ENCODE results near the gene UBXN4. TPM values are rescaled to one million over a fixed set of nuclear protein-coding genes. Genes with fewer than 3 reads are reported as not detected.

UBXN4 gene
- total RNA-seq, 4 donors from 2014 or later = 54.8 to 85.1 (median 77.0) TPM

DNA sequence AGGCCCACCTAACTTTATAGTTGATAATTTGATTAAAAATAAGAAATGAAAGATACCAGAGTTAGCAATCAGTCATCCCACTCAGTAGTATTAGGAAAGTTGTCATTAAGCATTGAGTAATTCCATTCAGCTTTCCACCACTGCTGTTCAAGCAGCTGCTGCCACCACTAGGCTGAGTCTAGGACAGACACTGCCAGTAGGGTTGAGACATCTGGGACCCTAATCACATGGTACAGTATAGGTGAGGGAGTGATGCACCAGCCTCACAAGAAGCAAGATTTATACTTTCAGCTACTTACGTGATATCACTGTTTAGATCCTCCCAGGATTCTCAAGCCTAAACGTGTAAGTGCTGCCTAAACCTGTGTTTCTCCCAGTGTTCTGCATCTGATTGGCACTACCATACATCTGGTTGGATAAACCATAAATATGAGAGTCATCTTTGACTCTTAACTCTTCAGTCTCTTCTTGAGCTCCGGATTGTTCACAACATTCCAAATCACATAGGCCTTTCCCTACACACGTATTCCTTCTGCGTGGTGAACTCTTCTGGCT is 3.2 kb downstream of the UBXN4 start:
- H3K4me1 ChIP-seq = peaks cover 33 to 40% of the 10 kb centered on the region in 2 donors
- ATAC-seq = no peak
- H3K4me3 ChIP-seq = no peak overlapping the region
- peak in 1 of 2 donors; percentile 29 for DNase-seq
- in situ Hi-C loops (cut with MboI; ENCODE audit: low sequenced_read_pairs in 4 of 4) (loop anchor here in 1 of 4 donors (10.0 kb wide), 1 partner anchor 210 kb away; the partner anchor contains the start of genes R3HDM1 and ZRANB3), intact Hi-C loops (cut with DNase I; ENCODE audit: low total_unique reads) (loop anchor here (5.0 kb wide), 3 partner anchors 132 to 693 kb away; partner anchors contain the start of genes DARS1, MCM6 and RAB3GAP1)
- TF ChIP-seq POLR2A (IDR thresholded peaks at IDR 0.05) = no peak
- TF ChIP-seq, protein P1, sequence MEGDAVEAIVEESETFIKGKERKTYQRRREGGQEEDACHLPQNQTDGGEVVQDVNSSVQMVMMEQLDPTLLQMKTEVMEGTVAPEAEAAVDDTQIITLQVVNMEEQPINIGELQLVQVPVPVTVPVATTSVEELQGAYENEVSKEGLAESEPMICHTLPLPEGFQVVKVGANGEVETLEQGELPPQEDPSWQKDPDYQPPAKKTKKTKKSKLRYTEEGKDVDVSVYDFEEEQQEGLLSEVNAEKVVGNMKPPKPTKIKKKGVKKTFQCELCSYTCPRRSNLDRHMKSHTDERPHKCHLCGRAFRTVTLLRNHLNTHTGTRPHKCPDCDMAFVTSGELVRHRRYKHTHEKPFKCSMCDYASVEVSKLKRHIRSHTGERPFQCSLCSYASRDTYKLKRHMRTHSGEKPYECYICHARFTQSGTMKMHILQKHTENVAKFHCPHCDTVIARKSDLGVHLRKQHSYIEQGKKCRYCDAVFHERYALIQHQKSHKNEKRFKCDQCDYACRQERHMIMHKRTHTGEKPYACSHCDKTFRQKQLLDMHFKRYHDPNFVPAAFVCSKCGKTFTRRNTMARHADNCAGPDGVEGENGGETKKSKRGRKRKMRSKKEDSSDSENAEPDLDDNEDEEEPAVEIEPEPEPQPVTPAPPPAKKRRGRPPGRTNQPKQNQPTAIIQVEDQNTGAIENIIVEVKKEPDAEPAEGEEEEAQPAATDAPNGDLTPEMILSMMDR (IDR thresholded peaks at IDR 0.05 in 4 of 5, conservative IDR thresholded peaks at IDR 0.05 in 1 of 5) = no peak
- no peaks in the 10 kb centered on the region for H3K27me3 ChIP-seq
- peaks cover 0 to 22% of the 10 kb centered on the region in 2 donors for H3K36me3 ChIP-seq
- H3K9me3 ChIP-seq = no peaks in the 10 kb centered on the region
- H3K27ac ChIP-seq = peak overlapping the region in 3 of 4 donors; percentile 17 to 99 (median 98)

DNA sequence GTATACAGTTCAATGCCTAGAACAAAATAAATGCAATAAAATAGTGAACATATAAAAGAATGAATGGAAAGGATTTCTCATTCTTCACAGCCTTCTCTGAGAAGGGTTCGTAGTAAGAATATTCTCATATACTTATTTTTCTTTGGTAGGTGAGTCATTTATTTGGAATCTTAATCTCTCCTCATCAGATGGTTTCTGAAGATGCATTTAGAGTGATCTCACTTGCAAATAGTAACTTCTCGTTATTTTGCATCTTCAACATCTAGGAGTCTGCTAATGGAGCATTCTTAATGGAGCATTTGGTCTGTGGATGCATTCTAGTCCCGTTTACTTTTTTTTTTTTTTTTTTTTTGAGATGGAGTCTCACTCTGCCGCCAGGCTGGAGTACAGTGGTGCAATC is 3.9 kb downstream of the UBXN4 start:
- peaks cover 0 to 30% of the 10 kb centered on the region in 2 donors for H3K36me3 ChIP-seq

DNA sequence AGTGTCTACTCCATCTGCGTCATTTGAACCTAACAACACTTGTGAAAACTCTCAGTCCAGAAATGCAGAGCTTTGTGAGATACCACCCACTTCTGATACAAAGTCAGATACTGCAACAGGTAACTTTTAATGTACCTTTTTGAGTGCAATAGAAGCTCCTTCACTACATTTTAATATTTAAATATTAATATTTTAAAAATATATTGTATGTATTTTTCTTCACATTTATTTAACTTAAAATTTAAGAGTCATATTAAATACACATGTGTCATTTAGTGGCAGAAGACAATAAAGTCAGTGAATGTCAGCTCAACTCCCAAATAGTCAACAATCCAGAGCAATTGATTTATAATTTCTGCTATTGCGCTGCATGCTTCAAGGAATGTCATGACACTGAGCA is 13.9 kb downstream of the UBXN4 start:
- H3K4me1 ChIP-seq = no peaks in the 10 kb centered on the region
- H3K9me3 ChIP-seq = no peaks in the 10 kb centered on the region
- H3K27ac ChIP-seq = no peak overlapping the region
- no peak overlapping the region for H3K4me3 ChIP-seq
- TF ChIP-seq, protein P1 (IDR thresholded peaks at IDR 0.05 in 4 of 5, conservative IDR thresholded peaks at IDR 0.05 in 1 of 5) = no peak
- TF ChIP-seq POLR2A (IDR thresholded peaks at IDR 0.05) = no peak
- ATAC-seq = no peak
- in situ Hi-C loops (cut with MboI; ENCODE audit: low sequenced_read_pairs in 4 of 4) (no loop called here), intact Hi-C loops (cut with DNase I; ENCODE audit: low total_unique reads) (no loop called here)
- DNase-seq = no peak
- no peaks in the 10 kb centered on the region for H3K27me3 ChIP-seq
- peaks cover 4 to 93% of the 10 kb centered on the region in 2 donors for H3K36me3 ChIP-seq

More for the DNA sequence above, 3.9 kb downstream of the UBXN4 start:
- in situ Hi-C loops (cut with MboI; ENCODE audit: low sequenced_read_pairs in 4 of 4) = loop anchor here in 1 of 4 donors (10.0 kb wide), 1 partner anchor 211 kb away; the partner anchor contains the start of genes R3HDM1 and ZRANB3
- Histone ChIP-seq H3K4me3 (no peak overlapping the region), H3K4me1 (peaks cover 33 to 40% of the 10 kb centered on the region in 2 donors), H3K9me3 (no peaks in the 10 kb centered on the region), H3K27ac (peak overlapping the region in 2 of 4 donors; percentile 36 to 98), H3K27me3 (no peaks in the 10 kb centered on the region)
- no peak for TF ChIP-seq POLR2A (IDR thresholded peaks at IDR 0.05)
- TF ChIP-seq, protein P1 (IDR thresholded peaks at IDR 0.05 in 4 of 5, conservative IDR thresholded peaks at IDR 0.05 in 1 of 5) = no peak
- DNase-seq = no peak
- ATAC-seq = no peak
- intact Hi-C loops (cut with DNase I; ENCODE audit: low total_unique reads) = no loop called here

DNA sequence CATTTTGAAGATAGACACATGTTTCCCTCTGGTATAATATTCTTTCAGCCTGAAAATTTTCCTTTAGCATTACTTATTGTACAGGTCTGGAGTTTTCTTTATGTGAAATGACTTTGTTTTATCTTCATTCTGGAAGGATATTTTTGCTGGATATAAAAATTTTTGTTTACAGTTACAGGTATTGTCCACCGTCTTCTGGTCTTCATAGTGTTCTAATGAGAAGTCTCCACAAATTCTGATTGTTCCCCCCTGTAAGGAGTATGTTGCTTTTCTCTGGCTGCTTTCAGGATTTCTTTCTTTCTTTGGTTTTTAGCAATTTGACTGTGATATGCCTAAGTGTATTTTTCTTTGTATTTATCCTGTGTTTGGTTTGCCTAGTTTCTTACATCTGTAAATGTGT is 15.0 kb downstream of the UBXN4 start:
- H3K9me3 ChIP-seq = no peaks in the 10 kb centered on the region
- intact Hi-C loops (cut with DNase I; ENCODE audit: low total_unique reads) = no loop called here
- DNase-seq = no peak
- no peak for ATAC-seq
- in situ Hi-C loops (cut with MboI; ENCODE audit: low sequenced_read_pairs in 4 of 4) = no loop called here
- H3K36me3 ChIP-seq = peaks cover 4 to 97% of the 10 kb centered on the region in 2 donors
- H3K4me1 ChIP-seq = no peaks in the 10 kb centered on the region
- H3K27me3 ChIP-seq = no peaks in the 10 kb centered on the region
- no peak overlapping the region for H3K4me3 ChIP-seq
- TF ChIP-seq, protein P1 (IDR thresholded peaks at IDR 0.05 in 4 of 5, conservative IDR thresholded peaks at IDR 0.05 in 1 of 5) = no peak
- TF ChIP-seq POLR2A (IDR thresholded peaks at IDR 0.05) = no peak
- H3K27ac ChIP-seq = no peak overlapping the region

All from gastrocnemius medialis (tissue), 4 donors.